HT-29 (cell line): ENCODE results near the gene TFF1. TPM values are rescaled to one million over a fixed set of nuclear protein-coding genes. Genes with fewer than 3 reads are reported as not detected.

Experiments
- DNase-seq: peaks from one replicate; pipeline ENCODE4 v3.0.0-alpha.2; 2015; ENCODE audit warnings: low spot score
- total RNA-seq: library from RNA; depleted of rRNA; stranded (reverse); fragments of >200 nt; shearing (Covaris generic); gene quantifications from 2 replicates; pipeline ENCODE4 v1.2.3, GENCODE V29; 2014

TFF1 gene
- total RNA-seq, 1 experiment from 2014 or later = 4.6 TPM

GRCh38 chr21:42343963-42344510 lies 22.3 kb downstream of the TFF1 start:
- no peak for DNase-seq

- DNase-seq = no peak
Measured at GRCh38 chr21:42343556-42343955, 22.8 kb downstream of the TFF1 start.

- no peak for DNase-seq
Measured at GRCh38 chr21:42343101-42343500, 23.2 kb downstream of the TFF1 start.

- no peak for DNase-seq
Measured at GRCh38 chr21:42341776-42342542, 24.4 kb downstream of the TFF1 start.

- DNase-seq = no peak
Measured at GRCh38 chr21:42340187-42341050, 25.9 kb downstream of the TFF1 start.

GRCh38 chr21:42338729-42339715 lies 27.3 kb downstream of the TFF1 start:
- no peak for DNase-seq

GRCh38 chr21:42337830-42338728 lies 28.3 kb downstream of the TFF1 start:
- peak; percentile 75 for DNase-seq

GRCh38 chr21:42337276-42337675 lies 29.1 kb downstream of the TFF1 start:
- DNase-seq = no peak

GRCh38 chr21:42336054-42336453 lies 30.3 kb downstream of the TFF1 start:
- DNase-seq = no peak

- DNase-seq = no peak
Measured at GRCh38 chr21:42332557-42333317, 33.6 kb downstream of the TFF1 start.

- no peak for DNase-seq
Measured at GRCh38 chr21:42331660-42332059, 34.7 kb downstream of the TFF1 start.

- no peak for DNase-seq
Measured at GRCh38 chr21:42330380-42331371, 35.7 kb downstream of the TFF1 start.

- no peak for DNase-seq
Measured at GRCh38 chr21:42324896-42325295, 41.4 kb downstream of the TFF1 start.

- no peak for DNase-seq
Measured at GRCh38 chr21:42321845-42322244, 44.5 kb downstream of the TFF1 start.

- no peak for DNase-seq
Measured at GRCh38 chr21:42321231-42321630, 45.1 kb downstream of the TFF1 start.

- DNase-seq = no peak
Measured at GRCh38 chr21:42320791-42321190, 45.5 kb downstream of the TFF1 start.

GRCh38 chr21:42319851-42320572 lies 46.3 kb downstream of the TFF1 start:
- DNase-seq = peak; percentile 15
